Left lobe of liver (tissue), 2 donors: ENCODE results near the gene ACAN. TPM values are rescaled to one million over a fixed set of nuclear protein-coding genes. Genes with fewer than 3 reads are reported as not detected.
A peak's percentile ranks its signal among the peaks of the same experiment; 100 is the strongest.
"Not testable (repeated sequence)": the region's sequence is repeated elsewhere in the genome, so short reads cannot be mapped to it uniquely, and the experiment has no call there.

Experiments
- ATAC-seq: fragments of 200-7000 bp; cut with Tn5 transposase; one replicate; pipeline ENCODE4 v1.9.1; 2020; ENCODE audit warnings: mild to moderate bottlenecking, moderate library complexity
- DNase-seq: peaks from one replicate; pipeline ENCODE4 v3.0.0-alpha.2; 2020; ENCODE audit warnings: low spot score
- total RNA-seq: library from RNA; stranded (reverse); gene quantifications from one replicate; pipeline ENCODE4 v1.2.1, GENCODE V29; 2021
- donor health status: DM: no; HTN: no; CAD: no; lungs with moderate emphysema.
- donor health status: DM: no; HTN: yes; CAD: no.

Gene ACAN
- total RNA-seq, 1 donor from 2014 or later: not detected

GRCh38 chr15:88917760-88918159 is 114.5 kb downstream of the ACAN start:
- ATAC-seq: no peak
- no peak for DNase-seq

- DNase-seq (peak; percentile 15), ATAC-seq (no peak)
These were observed 115.5 kb downstream of the ACAN start for GRCh38 chr15:88918738-88919137.

GRCh38 chr15:88920186-88920891 is 117.1 kb downstream of the ACAN start:
- no peak for ATAC-seq

GRCh38 chr15:88920892-88921435 is 117.7 kb downstream of the ACAN start:
- not testable (repeated sequence) for ATAC-seq, DNase-seq

More at GRCh38 chr15:88920186-88920891, 117.1 kb downstream of the ACAN start:
- DNase-seq: no peak

Other genes starting within 250 kb of the ACAN start
- 7.1 TPM for gene AEN, start 182.1 kb upstream of the ACAN start, total RNA-seq
- 5.7 TPM for gene ISG20, start 164.4 kb upstream of the ACAN start, total RNA-seq
- gene HAPLN3, start 92.1 kb downstream of the ACAN start, total RNA-seq: 1.0 TPM
- 29.1 TPM for gene MFGE8, start 109.9 kb downstream of the ACAN start, total RNA-seq